Measurements from ENCODE around the gene ATRAID.

ATRAID gene

DNA sequence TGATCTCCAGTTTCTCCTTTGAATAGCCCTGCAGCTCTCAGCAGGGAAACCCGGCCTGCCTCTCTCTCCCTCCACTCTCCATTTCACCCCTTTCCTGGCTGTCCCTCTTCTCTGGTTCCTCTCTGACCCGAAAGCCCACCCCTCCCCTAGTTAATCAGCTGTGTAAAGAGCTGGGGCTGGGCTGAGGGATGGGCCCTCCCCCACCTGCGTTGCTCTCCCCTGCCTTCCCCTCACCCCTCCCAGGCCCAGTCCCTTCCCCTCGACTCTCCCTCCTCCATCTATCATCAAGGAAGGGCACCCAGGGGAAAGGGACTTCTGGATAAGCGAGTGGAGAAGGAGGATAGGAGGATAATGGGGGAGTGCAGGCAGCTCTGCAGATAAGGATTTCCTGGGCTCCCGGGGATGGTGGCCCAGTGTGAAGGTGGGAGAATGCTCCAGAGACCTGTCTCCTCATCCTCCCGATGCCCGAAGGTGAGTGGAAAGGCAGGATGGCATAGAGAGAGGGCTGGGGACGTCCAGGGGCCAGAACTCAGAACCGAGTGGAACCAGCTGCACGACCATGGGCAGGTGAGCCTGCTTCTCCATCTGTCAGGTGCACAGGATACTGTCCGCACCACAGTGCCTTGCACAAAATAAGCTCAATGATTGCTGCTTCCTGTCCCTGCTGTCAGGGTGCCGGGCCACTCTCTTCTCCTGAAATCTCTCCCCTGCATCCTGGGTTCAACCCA, 39.0 kb downstream of the ATRAID start:
- no peak for DNase-seq (ENCODE audit: low spot score)

DNA sequence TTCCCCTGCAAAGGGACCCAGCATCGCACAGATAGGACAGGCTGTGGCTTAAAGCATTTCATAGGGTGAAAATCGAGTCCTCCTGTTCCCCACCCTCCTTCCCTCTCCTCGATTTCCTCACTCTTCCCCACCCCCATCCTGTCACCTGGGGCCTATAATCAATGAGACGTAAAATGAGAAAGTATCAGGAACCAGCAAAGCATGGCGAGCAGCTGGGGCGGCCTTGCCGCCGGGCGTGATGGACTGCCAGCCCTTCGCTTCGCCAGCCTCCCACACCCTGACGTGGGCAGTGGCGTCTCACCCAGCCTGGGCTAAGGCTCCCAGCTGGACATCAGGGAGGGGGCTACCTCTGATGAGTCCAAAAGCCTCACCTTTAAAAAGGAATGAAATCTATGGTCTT, 39.9 kb downstream of the ATRAID start:
- no peak for DNase-seq (ENCODE audit: low spot score)

GRCh38 chr2:27255187-27255586, 43.3 kb downstream of the ATRAID start:
- DNase-seq (ENCODE audit: low spot score), result no peak

DNA sequence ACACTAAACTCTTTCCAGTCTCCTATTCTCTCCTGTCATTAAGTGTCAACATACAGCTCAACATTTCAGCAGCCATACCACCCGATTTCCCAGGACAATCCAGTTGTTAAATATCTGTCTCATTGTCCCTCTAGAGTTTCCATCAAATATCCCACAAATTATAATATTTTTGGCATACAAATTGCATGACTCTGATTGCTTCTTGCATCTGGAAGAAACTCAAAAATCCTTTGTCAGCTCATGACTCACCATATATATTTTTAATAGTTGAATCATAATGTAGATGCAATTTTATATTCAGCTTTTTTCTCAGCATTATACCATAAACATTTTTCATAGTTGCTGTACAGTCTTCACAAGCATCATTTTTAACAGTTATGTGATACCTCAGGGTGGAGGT, 43.8 kb downstream of the ATRAID start:
- DNase-seq (ENCODE audit: low spot score), result no peak

DNA sequence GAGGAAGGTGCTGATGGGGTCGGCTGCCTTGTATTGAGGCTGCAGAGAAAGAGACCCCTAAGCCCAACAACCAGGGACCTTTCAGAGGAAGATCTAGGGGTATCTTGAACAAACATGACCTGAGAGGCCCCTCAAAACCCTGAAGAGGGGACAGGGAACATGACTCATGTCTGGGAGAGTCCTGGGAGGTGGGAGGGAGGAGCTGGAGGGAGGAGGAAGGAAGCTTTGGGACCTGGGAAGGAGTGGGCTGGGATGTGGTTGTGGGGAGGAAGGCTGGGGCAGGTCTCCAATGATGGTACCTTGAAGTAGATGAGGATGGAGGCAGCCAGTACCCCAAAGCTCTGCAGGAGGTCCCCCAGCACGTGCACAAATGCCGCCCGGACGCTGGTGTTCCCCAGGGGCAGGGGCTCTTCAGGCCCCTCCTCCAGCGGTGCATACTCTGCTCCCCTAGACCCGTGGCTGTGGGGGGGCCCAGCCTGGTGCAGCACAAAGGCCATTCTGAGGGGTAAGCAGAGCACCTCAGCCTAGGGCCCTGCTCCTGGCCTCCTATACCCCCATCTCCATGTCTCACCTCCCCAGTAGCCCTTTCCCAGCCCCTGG, 45.1 kb downstream of the ATRAID start:
- DNase-seq (ENCODE audit: low spot score), result no peak

DNA sequence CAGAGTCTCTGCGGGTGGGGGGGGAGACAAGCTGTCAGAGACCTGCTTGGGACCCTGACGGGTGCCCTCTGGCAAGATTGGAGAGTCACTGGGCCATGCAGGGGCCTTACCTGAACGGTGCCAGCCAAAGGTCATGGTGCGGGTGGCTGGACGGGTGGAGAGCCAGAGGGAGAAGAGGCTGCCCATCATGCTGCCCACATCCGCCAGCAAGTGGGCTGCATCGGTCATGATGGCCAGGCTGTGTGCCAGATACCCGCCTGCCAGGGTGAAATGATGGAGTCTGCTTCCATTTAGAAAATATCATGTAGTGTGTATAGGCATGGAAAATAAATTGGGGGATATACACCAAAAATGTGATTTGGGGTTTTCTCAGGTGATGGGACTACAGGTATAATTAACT, 46.2 kb downstream of the ATRAID start:
- no peak for DNase-seq (ENCODE audit: low spot score)

DNA sequence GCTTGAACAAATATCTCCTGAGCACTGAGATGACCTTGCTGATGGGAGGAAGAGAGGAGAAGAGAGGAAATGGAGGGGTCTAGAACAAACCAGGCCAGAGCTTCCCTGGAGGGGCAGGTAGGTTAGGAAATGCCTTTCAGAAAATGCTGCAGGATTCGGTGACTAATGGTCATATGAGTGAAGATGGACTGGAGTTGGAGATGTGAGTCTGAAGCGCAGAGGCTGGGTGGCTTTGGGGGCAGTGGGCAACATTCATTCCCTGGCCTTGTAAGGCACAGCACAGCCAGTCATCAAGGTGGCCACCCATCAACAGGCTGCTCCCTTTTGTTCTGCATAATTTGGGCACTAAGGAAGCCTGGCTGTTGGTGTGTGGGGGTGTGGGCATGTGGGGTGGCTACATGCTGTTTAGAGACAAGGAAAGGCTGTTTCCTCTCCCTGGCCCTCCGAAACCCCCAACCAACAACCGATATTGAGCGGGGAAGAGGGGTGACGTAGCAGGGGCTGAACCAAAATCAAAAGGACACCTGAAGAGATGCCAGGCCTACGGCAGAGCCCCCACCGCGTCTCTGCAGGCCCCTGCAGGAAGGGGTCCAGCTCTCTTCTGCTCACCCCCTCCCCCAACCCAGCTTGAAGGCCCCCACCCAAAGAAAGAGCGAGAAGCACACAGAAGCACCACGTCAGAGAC, 49.5 kb downstream of the ATRAID start:
- no peak for DNase-seq (ENCODE audit: low spot score)

DNA sequence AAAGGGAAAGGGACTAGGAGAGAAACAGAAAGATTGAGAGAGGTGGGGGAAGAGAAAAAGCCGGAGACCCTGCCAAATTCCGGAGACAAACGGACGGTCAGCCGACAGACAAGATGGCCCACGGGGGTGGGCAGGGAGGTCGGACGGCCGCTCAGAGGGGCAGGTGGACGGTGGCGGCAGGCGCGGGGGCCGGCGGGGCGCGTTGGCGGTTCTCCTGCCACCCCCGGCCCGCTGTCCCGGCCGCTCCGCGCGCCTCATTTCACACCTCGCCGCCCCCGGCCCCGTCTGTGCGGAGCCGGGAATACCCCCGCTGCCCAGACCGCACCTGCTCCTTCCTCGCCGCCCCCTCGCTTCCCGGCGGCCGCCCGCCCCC, 50.1 kb downstream of the ATRAID start:
- no peak for DNase-seq (ENCODE audit: low spot score)

- DNase-seq (ENCODE audit: low spot score), result peak; percentile 90
Observed at GRCh38 chr2:27262379-27263286, 50.8 kb downstream of the ATRAID start, which contains the start of gene SLC30A3. Gene SLC30A3, minus strand, starts transcription at chr2:27263047. Its CDS starts 141 bp downstream, at chr2:27262906.

GRCh38 chr2:27263287-27264252, 51.7 kb downstream of the ATRAID start:
- peak; percentile 49 for DNase-seq (ENCODE audit: low spot score)

DNA sequence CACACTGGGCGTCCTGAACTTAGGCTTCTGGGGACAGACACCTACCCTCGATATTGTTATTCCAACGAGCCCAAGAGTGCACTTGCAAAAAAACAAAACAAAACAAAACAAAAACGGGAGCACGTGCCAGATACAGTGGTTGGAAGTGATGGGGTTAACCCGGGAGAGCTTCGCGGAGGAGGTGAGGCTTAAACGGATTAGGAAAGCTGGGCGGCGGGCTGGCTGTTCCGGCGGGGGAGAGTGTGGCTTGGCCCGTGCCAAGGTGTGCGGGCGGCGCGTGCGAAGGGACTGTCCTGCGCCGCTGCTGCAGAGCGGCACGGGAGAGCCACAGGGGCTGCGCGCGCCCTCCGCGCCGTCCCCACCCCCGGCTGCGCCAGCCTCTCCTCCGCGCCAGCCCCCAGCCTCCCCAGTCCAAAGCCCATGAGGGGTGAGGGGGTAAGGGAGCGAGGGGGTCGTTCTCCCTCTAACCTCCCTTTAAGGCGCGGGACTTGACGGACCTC, 52.5 kb downstream of the ATRAID start:
- DNase-seq (ENCODE audit: low spot score), result no peak

GRCh38 chr2:27264753-27265535, 53.1 kb downstream of the ATRAID start:
- peak; percentile 93 for DNase-seq (ENCODE audit: low spot score)

- DNase-seq (ENCODE audit: low spot score), result no peak
Observed at GRCh38 chr2:27265536-27265870, 53.7 kb downstream of the ATRAID start.
